DOHH2 (cell line): Measurements from ENCODE around the gene CHD5.

ENCODE experiments used
- CTCF ChIP-seq: fragments of 200-600 bp; sonication (generic); IDR thresholded peaks from one replicate; pipeline ENCODE4 v1.5.1; 2014; ENCODE audit warnings: antibody characterized with exemption, mild to moderate bottlenecking, low read depth, low read length; ENCODE audit not compliant: poor library complexity, severe bottlenecking
- EZH2phosphoT487 ChIP-seq: fragments of 200-600 bp; sonication (generic); IDR thresholded peaks from 2 replicates; pipeline ENCODE4 v1.6.1; 2017; ENCODE audit warnings: borderline replicate concordance, mild to moderate bottlenecking, antibody characterized with exemption, low read length, moderate library complexity, mixed read lengths

DNA sequence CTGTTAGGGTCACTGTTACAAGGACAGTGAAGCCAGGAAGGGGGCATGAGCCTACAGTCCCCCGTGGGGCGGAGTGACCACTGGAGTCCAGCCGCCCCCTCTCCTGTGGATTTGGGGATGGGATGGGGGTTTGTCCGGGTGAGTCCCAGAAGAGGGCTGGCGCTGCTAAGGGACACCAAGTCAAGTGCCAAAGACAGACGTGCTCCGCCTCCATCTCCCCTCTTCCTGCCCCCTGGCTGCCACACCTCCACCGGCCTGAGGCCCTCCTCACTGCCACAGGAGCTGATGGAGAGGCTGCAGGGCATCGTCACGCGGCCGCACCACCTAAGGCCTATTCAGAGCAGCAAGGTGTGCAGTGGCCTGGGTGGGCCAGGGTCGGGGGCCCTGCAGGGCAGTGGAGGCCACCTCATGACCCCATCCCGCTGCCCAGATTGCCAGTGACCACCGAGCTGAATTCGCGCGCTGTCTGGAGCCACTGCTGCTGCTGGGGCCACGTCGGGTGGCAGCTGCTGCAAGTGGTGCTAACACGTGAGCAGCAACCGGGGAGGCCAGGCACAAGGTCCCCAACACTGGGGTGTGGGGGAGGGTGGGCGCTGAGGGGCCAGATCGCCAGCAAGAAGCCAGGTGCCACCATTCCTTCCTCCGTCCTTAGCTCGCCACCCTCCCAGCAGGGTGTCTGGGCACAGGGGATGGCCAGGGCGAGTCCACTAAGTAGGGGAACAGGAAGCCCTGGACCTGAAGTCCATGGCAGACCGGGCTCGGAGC lies 30.7 kb upstream of the CHD5 start:
- TF ChIP-seq CTCF (no peak), EZH2phosphoT487 (no peak)
